SK-N-SH (cell line): ENCODE results near the gene OST4. TPM values are rescaled to one million over a fixed set of nuclear protein-coding genes. Genes with fewer than 3 reads are reported as not detected.

Experiments
- CTCF ChIA-PET: fragments of 300-600, 350-600 bp; formaldehyde crosslinking; extraction: SDS; loops from one replicate; lab custom pipeline; 2021; lab: Yijun Ruan, JAX
- POLR2A ChIA-PET: fragments of 350-600 bp; sonication (Branson Sonifier 250); formaldehyde crosslinking; extraction: SDS; loops from one replicate; lab custom pipeline; 2020; ENCODE audit warnings: antibody characterized with exemption, inconsistent platforms; lab: Yijun Ruan, JAX
- DNase-seq: peaks from one replicate; pipeline ENCODE4 v3.0.0; 2012
- H2AFZ ChIP-seq: fragments of 200-600 bp; sonication (generic); 2 replicates; pipeline ENCODE4 v1.8.1; 2016; ENCODE audit warnings: antibody characterized with exemption, mild to moderate bottlenecking, low read depth
- H3F3A ChIP-seq: fragments of 200-600 bp; sonication (generic); replicated peaks from 2 replicates; pipeline ENCODE3; 2016; ENCODE audit warnings: antibody characterized with exemption, mild to moderate bottlenecking; ENCODE audit not compliant: insufficient read depth
- H3K27ac ChIP-seq, 2 experiments: fragments of 200-500 bp in 1 of 2; fragments of 200-600 bp in 1 of 2; sonication (Bioruptor generic) in 1 of 2; sonication (generic), shearing (Covaris generic) in 1 of 2; 2 replicates each; pipeline versions ENCODE4 v1.5.1 to v1.6.1; 2014 to 2016; ENCODE audit warnings: low read depth in 2 of 2, inconsistent platforms in 1 of 2, low read length in 1 of 2, mild to moderate bottlenecking in 1 of 2, mixed read lengths in 1 of 2
- H3K27me3 ChIP-seq: fragments of 200-600 bp; sonication (generic), shearing (Covaris generic); 2 replicates; pipeline ENCODE4 v1.6.1; 2016; ENCODE audit warnings: mixed run types; ENCODE audit not compliant: insufficient read depth
- H3K36me3 ChIP-seq, 2 experiments: fragments of 200-500 bp in 1 of 2; fragments of 200-600 bp in 1 of 2; sonication (Bioruptor generic) in 1 of 2; sonication (generic) in 1 of 2; replicated peaks in 1 of 2; 2 replicates each; pipeline versions ENCODE3 to v1.5.1; 2014 to 2016; ENCODE audit warnings: low read length in 1 of 2, mild to moderate bottlenecking in 1 of 2; ENCODE audit not compliant: insufficient read depth in 2 of 2, control insufficient read depth in 1 of 2
- H3K4me1 ChIP-seq, 2 experiments: fragments of 200-500 bp in 1 of 2; fragments of 200-600 bp in 1 of 2; sonication (Bioruptor generic) in 1 of 2; sonication (generic), shearing (Covaris generic) in 1 of 2; 2 replicates each; pipeline versions ENCODE4 v1.5.1 to v1.6.1; 2014 to 2016; ENCODE audit warnings: low read depth in 1 of 2, low read length in 1 of 2, mixed run types in 1 of 2; ENCODE audit not compliant: insufficient read depth in 2 of 2, control insufficient read depth in 1 of 2
- H3K4me2 ChIP-seq: fragments of 200-600 bp; sonication (generic), shearing (Covaris generic); 2 replicates; pipeline ENCODE4 v1.6.1; 2017; ENCODE audit warnings: mixed run types
- H3K4me3 ChIP-seq, 2 experiments: fragments of 200-500 bp in 1 of 2; fragments of 200-600 bp in 1 of 2; sonication (Bioruptor generic) in 1 of 2; sonication (generic), shearing (Covaris generic) in 1 of 2; 2 replicates each; pipeline versions ENCODE4 v1.5.1 to v1.8.1; 2014 to 2016; ENCODE audit warnings: low read depth in 2 of 2, inconsistent platforms in 1 of 2, low read length in 1 of 2, mild to moderate bottlenecking in 1 of 2, mixed read lengths in 1 of 2, moderate library complexity in 1 of 2
- H3K79me2 ChIP-seq: fragments of 200-600 bp; sonication (generic); 2 replicates; pipeline ENCODE4 v1.8.1; 2017; ENCODE audit warnings: mild to moderate bottlenecking; ENCODE audit not compliant: insufficient read depth
- H3K9ac ChIP-seq: fragments of 200-600 bp; sonication (generic); 2 replicates; pipeline ENCODE4 v1.6.1; 2017; ENCODE audit warnings: mixed run types
- H3K9me2 ChIP-seq: fragments of 200-600 bp; sonication (generic); 2 replicates; pipeline ENCODE4 v1.6.1; 2017; ENCODE audit warnings: mixed run types
- H3K9me3 ChIP-seq: fragments of 200-600 bp; sonication (generic); 2 replicates; pipeline ENCODE4 v1.6.1; 2017; ENCODE audit warnings: mixed run types, mild to moderate bottlenecking, moderate library complexity
- H4K20me1 ChIP-seq: fragments of 200-600 bp; sonication (generic); 2 replicates; pipeline ENCODE4 v1.6.1; 2017; ENCODE audit warnings: mild to moderate bottlenecking, mixed run types; ENCODE audit not compliant: insufficient read depth
- EP300 ChIP-seq, 2 experiments: IDR thresholded peaks; 2 replicates each; pipeline versions ENCODE4 v1.4.0 to v1.6.1; 2012; ENCODE audit warnings: borderline replicate concordance in 1 of 2, low read depth in 1 of 2, low read length in 1 of 2
- IRF3 ChIP-seq: fragments of 150-350 bp; IDR thresholded peaks from 2 replicates; pipeline ENCODE4 v1.6.1; 2016; ENCODE audit warnings: mild to moderate bottlenecking, low read depth, low read length
- MXI1 ChIP-seq: IDR thresholded peaks from 2 replicates; pipeline ENCODE4 v1.6.1; 2012; ENCODE audit warnings: mild to moderate bottlenecking, low read depth, low read length, improper control_type of control experiment
- NRF1 ChIP-seq: IDR thresholded peaks from 2 replicates; pipeline ENCODE4 v1.6.1; 2012; ENCODE audit warnings: low read depth, mild to moderate bottlenecking, low read length
- PBX3 ChIP-seq: IDR thresholded peaks from 2 replicates; pipeline ENCODE4; 2012
- RXRA ChIP-seq: IDR thresholded peaks from 2 replicates; pipeline ENCODE4 v1.4.0; 2012; ENCODE audit warnings: low read depth, mild to moderate bottlenecking, borderline replicate concordance
- SIN3A ChIP-seq: IDR thresholded peaks from 2 replicates; pipeline ENCODE4 v1.6.1; 2012; ENCODE audit warnings: low read depth, mild to moderate bottlenecking, low read length, moderate library complexity, borderline replicate concordance
- TAF1 ChIP-seq: IDR thresholded peaks from 2 replicates; pipeline ENCODE4 v1.6.1; 2012; ENCODE audit warnings: low read depth, mild to moderate bottlenecking, low read length, moderate library complexity, borderline replicate concordance
- WGBS: methylation state at CpG from one replicate; pipeline ENCODE4 v1.1.6; 2017; ENCODE audit warnings: low lambda C conversion rate; 5-methylcytosine and 5-hydroxymethylcytosine counted together
- polyA plus RNA-seq, 3 experiments: library from polyadenylated mRNA; depleted of rRNA; stranded (reverse); fragments of >200 nt; gene quantifications; 2 replicates each; pipeline ENCODE4 v1.2.3, GENCODE V29; 2012
- TF ChIP-seq, protein P1 (sequence below): fragments of 200-600 bp; sonication (generic); IDR thresholded peaks from 2 replicates; pipeline ENCODE4 v1.6.1; 2017; ENCODE audit warnings: antibody characterized with exemption, mild to moderate bottlenecking, moderate library complexity

OST4 gene
- polyA plus RNA-seq, 1 of the 3 experiments (the other 2 are of a cell fraction), result 1,851 TPM

GRCh38 chr2:27082773-27083409, 11.4 kb upstream of the OST4 start:
- Histone ChIP-seq H3K36me3 (peaks cover 16 to 38% of the 10 kb centered on the region in 2 experiments), H3K79me2 (peaks cover 32% of the 10 kb centered on the region), H3K27me3 (no peaks in the 10 kb centered on the region), H3K4me3 (no peak overlapping the region), H3K9me2 (no peaks in the 10 kb centered on the region), H3F3A (peaks cover 11% of the 10 kb centered on the region), H4K20me1 (peaks cover 16% of the 10 kb centered on the region; the same call in 1 of the 2 replicates), H3K4me1 (peaks cover 20 to 57% of the 10 kb centered on the region in 2 experiments), H3K9ac (no peak overlapping the region), H3K4me2 (no peak overlapping the region), H3K27ac (no peak overlapping the region; a peak in 1 of 4 replicates), H2AFZ (no peak overlapping the region), H3K9me3 (no peaks in the 10 kb centered on the region)
- WGBS, result 87% methylated on average over 8 of the region's 27 CpGs
- ChIA-PET POLR2A (interaction anchor here (1.3 to 6.7 kb wide), 4 partner anchors 10 to 32 kb away, joined by 3 to 63 read pairs (median 12); partner anchors contain the start of genes AGBL5 and OST4), CTCF (interaction anchor here (1.0 to 14.6 kb wide), 8 partner anchors 15 to 237 kb away, joined by 5 to 227 read pairs (median 28); partner anchors contain the start of genes AGBL5 and OST4)
- no peak for TF ChIP-seq SIN3A
- DNase-seq, result no peak

GRCh38 chr2:27081984-27082772, 10.7 kb upstream of the OST4 start:
- TF ChIP-seq, protein P1, sequence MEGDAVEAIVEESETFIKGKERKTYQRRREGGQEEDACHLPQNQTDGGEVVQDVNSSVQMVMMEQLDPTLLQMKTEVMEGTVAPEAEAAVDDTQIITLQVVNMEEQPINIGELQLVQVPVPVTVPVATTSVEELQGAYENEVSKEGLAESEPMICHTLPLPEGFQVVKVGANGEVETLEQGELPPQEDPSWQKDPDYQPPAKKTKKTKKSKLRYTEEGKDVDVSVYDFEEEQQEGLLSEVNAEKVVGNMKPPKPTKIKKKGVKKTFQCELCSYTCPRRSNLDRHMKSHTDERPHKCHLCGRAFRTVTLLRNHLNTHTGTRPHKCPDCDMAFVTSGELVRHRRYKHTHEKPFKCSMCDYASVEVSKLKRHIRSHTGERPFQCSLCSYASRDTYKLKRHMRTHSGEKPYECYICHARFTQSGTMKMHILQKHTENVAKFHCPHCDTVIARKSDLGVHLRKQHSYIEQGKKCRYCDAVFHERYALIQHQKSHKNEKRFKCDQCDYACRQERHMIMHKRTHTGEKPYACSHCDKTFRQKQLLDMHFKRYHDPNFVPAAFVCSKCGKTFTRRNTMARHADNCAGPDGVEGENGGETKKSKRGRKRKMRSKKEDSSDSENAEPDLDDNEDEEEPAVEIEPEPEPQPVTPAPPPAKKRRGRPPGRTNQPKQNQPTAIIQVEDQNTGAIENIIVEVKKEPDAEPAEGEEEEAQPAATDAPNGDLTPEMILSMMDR, result no peak
- DNase-seq, result no peak
- H3K79me2 ChIP-seq, result peaks cover 32% of the 10 kb centered on the region
- POLR2A ChIA-PET, result interaction anchor here (1.4 to 6.7 kb wide), 3 partner anchors 10 to 32 kb away, joined by 3 to 63 read pairs (median 18); partner anchors contain the start of genes AGBL5 and OST4
- peaks cover 16% of the 10 kb centered on the region; the same call in 1 of the 2 replicates for H4K20me1 ChIP-seq
- H3K36me3 ChIP-seq, result peaks cover 16 to 38% of the 10 kb centered on the region in 2 experiments
- peaks cover 25 to 57% of the 10 kb centered on the region in 2 experiments for H3K4me1 ChIP-seq
- H3K4me2 ChIP-seq, result peak overlapping the region; percentile 100
- H3K9me3 ChIP-seq, result no peaks in the 10 kb centered on the region
- CTCF ChIA-PET, result interaction anchor here (0.9 to 14.6 kb wide), 10 partner anchors 15 to 236 kb away, joined by 3 to 227 read pairs (median 16); partner anchors contain the start of genes AGBL5 and OST4
- H2AFZ ChIP-seq, result no peak overlapping the region
- H3K27ac ChIP-seq, result peak overlapping the region; percentile 50 to 99; a peak in 3 of 4 replicates
- H3K27me3 ChIP-seq, result no peaks in the 10 kb centered on the region
- H3F3A ChIP-seq, result peaks cover 13% of the 10 kb centered on the region
- H3K9me2 ChIP-seq, result no peaks in the 10 kb centered on the region
- peak overlapping the region in 1 of 2 experiments; percentile 32; a peak in 1 of 4 replicates for H3K4me3 ChIP-seq
- no peak overlapping the region for H3K9ac ChIP-seq
- 87% methylated on average over 27 of the region's 38 CpGs for WGBS

- Histone ChIP-seq H3K9ac (no peak overlapping the region), H3K4me2 (peak overlapping the region; percentile 100), H3K27ac (peak overlapping the region; percentile 79 to 99), H3K79me2 (peaks cover 32% of the 10 kb centered on the region), H2AFZ (no peak overlapping the region), H4K20me1 (peaks cover 16% of the 10 kb centered on the region; the same call in 1 of the 2 replicates), H3K4me1 (peaks cover 22 to 64% of the 10 kb centered on the region in 2 experiments), H3K36me3 (peaks cover 16 to 38% of the 10 kb centered on the region in 2 experiments), H3K27me3 (no peaks in the 10 kb centered on the region), H3F3A (peaks cover 17% of the 10 kb centered on the region), H3K4me3 (peak overlapping the region; percentile 79 to 93), H3K9me2 (no peaks in the 10 kb centered on the region), H3K9me3 (no peaks in the 10 kb centered on the region)
- ChIA-PET POLR2A (interaction anchor here (0.5 to 6.7 kb wide), 4 partner anchors 8 to 30 kb away, joined by 3 to 63 read pairs (median 30); partner anchors contain the start of genes AGBL5 and OST4), CTCF (interaction anchor here (0.9 to 14.6 kb wide), 14 partner anchors 10 to 232 kb away, joined by 3 to 227 read pairs (median 6); partner anchors contain the start of genes AGBL5, MAPRE3 and OST4)
- 92% methylated on average over 14 of the region's 14 CpGs for WGBS
- DNase-seq, result no peak
- TF ChIP-seq EP300 (IDR thresholded peaks at IDR 0.05; ENCODE audit: borderline replicate concordance in 1 of 2, low read depth in 1 of 2, low read length in 1 of 2) (no peak), PBX3 (no peak), RXRA (no peak), SIN3A (no peak), NRF1 (no peak), TAF1 (no peak), IRF3 (no peak), MXI1 (no peak)
- TF ChIP-seq, protein P1, result no peak
Observed at GRCh38 chr2:27080603-27080936, 9.1 kb upstream of the OST4 start.
